HG03060 (cell line): ENCODE data around the gene WDR6.
A peak's percentile ranks its signal among the peaks of the same experiment; 100 is the strongest.

Experiments
- ATAC-seq: cut with Tn5 transposase; IDR thresholded peaks from one replicate; pipeline ENCODE4 v1.9.1; 2021; ENCODE audit warnings: low read depth, moderate number of reproducible peaks; ENCODE audit not compliant: unreplicated experiment

Gene WDR6

DNA sequence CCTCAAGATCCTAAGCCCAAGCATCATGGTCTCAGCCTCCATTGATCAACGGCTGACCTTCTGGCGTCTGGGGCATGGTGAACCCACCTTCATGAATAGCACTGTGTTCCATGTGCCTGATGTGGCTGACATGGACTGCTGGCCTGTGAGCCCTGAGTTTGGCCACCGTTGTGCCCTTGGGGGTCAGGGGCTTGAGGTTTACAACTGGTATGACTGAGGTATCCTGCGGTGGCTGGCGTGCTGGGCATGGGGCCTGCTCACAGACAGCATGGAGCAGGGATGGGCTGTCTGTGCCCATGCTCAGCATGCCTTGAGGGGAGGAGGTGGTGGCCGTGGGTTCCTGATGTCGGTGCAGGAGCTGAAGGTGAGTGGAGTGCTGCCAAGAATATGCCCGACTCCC lies 7.9 kb downstream of the WDR6 start:
- ATAC-seq, result no peak

DNA sequence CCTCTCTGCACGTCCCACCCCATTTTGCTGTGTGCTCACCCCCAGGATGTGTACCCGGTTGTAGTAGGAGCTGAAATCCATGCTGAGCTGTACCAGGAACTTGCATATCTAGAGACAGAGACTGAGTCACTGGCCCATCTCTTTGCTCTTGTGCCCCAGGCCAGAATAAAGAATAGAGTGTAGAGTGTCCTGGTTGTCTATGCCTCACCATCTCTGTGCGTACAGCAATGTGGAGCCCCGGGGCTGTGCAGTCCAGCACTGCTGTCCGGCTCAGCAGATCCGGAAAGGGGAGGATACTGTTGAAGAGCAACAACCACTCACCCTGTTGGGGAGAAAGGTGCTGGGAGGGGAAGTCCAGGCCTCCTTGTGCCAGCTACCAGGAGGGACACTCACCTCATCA lies 8.6 kb downstream of the WDR6 start:
- no peak for ATAC-seq

DNA sequence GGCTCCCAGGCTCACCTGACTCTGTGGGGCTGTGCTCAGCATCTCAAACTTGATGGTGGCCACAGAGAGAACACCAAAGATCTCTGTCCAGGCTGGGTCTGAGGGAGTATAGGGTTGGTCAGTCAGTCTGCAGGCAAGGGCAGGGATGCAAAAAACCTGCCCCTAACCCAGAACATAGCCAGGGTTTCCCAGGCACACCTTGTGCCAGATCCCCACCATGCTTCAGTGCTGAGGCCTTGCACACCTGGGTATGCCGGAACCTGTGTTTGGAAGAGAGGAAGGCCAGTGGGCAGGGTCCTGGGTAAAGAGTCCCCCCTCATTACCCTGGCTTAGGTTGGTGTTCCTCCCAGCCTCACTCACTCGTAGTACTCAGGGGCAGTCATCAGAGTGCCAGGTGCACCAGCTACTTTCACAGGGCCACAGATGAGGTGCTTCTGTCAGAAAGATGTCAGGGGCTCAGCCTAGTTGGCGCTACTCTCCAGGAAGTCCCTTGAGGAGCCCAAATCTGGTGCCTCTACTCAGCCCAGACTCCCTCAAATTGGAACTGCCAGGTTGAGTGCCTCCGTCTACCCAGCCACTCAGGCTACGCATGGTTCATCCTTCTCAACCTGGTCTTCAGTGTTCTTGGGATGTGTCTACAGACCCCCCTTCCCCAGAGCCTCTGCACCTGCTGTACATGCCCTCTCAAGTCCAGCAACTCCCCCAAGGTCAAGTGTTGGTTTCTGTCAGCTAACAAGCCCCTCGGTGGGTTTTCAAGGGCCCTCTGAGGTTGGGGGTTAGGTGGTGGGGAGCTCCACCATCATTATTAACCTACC lies 9.4 kb downstream of the WDR6 start:
- ATAC-seq, result no peak

DNA sequence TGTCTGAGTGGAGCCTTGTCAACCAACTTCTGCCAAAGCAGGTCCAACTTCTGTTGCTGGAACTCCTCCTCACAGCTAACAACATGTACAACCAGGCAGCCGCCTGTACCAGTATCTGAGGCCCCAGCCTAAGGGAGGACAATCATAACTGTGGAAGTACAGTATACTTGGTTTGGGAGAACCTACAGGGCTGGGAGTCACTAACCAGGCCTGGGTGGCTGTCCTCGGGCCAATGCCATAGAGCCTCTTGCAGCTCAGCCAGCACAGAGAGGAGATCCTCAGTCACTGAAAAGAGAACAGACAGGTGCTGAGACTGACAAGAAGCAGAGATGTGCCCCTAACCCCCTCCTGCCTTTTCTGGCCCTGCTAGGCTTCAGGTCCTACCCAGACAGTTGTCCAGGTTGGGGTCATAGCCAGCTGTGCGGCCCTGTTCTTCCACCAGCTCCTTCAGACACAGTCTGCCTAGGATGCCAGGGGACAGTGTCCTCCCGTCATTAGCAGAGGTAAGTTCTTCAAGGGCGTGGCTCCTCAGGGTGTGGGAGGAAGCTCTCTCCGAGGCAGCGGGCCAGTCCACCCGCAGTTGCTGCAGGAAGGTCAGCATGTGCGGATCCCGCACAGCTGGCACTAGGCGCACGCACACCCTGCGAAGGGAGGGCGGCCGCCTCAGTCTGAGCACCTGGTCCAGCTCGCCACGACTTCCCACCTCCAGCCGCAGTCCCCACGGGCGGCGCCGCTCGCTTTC lies 10.2 kb downstream of the WDR6 start:
- no peak for ATAC-seq

DNA sequence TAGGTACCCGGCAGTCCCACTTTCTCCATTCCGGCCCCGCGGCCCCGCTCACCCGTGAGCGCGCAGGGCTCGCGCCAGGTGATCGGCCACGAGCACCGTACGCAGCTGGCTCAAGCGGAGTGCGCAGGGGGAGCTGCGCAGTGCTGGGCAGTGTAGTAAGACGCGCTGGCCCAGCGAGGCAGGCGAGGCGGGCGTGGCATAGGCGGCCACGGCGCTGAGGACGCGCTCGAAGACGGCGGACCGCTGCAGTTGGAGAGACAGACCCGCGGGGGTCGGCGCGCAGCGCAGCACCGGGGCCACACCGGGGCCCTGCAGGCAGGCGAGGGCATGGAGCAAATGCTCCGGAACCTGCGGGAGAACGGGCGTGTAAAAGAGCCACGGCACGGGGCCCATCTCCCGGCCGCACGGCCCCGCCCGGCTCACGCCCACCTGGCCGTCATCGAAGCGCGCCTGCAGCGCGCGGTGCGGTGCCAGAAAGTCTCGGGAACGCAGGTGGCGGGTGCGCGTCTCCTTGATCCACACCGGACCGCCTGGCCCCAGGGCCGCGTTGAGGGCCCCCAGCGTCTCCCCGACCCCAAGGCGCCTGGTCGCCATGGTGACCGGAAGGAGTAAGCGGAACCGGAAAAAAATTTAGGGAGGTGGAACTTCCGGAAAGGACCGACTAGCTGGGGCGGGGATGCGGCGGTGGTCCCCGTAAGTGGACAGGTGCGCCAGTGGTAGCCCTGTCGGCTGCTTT lies 10.9 kb downstream of the WDR6 start, which contains the start of gene DALRD3:
TSS of gene DALRD3 (minus strand) at position 610 of the 736 bp plus-strand sequence. CDS start at position 594, 16 bp downstream.
- no peak for ATAC-seq

DNA sequence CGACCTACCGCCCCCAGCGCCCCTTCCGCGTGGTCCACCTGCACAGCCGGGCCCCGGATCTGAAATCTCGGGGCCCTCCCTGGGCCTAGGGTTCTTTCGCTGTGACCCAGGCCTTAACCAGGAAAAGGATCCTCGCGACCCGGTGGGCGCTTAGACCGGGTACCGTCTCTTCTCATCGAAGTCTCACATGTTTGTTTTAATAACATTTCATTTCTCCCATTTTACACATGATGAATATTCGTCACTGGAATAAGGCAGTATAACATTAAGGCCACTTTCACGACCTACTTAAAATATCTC lies 11.5 kb downstream of the WDR6 start:
- no peak for ATAC-seq

DNA sequence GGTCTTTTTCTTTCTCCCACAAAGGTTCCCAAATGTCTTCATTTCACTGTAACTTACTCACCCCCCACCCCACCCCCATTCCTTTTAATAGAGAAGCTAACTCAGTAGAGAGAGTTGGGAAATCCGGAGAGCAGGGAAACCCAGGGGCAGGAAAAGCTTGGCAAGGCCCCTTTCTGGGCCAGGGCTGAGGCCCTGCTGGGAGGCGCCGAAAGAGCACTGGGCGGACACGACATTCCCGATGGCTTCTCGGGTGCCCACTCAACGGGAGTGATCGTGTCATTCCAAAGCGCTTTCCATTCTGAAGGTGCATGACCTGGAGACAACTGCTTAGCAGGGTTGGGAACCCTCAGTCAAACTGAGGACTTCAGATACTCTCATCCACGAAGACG lies 12.7 kb downstream of the WDR6 start:
- no peak for ATAC-seq

DNA sequence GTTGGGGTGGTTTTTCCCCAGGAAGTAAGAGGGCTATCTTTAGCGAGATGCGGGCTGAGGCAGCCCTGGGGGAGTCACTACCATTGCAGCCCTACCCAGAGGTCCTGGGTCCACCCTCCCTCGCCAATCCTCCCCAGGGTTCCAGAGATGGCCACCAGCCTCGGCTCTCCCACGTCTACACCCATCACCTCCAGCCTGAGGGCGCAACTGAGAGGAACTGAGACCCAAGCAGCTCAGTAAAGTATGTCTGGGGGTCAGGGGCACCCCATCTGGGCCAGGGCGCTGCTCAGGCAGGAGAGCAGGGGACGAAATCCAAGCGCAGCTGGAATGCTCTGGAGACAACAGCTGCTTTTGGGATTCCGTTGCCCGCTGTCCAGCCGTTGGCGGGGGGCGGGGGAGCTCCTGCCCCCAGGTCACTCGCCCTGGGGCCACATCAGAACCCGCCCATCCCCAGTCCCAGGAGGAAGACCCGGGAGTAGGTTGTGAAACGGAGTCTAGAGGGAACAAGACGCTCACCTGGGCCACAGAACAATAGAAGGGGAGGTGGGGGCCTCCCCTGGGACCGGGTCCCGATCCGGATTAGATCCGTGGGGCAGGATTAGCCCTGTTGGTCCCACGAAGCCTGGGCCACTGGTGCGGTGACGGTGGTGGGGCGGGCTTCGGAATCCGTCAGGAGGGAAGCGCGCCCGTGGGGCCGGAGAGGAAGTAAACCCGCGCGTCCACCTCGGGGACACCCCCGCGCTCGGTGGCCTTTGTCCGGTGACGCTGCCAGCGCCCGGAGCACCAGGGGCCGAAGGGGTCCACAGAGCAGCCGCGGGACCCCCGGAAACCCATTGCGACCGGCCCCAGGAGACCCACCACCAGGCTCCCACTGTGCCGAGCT lies 13.4 kb downstream of the WDR6 start:
- no peak for ATAC-seq

DNA sequence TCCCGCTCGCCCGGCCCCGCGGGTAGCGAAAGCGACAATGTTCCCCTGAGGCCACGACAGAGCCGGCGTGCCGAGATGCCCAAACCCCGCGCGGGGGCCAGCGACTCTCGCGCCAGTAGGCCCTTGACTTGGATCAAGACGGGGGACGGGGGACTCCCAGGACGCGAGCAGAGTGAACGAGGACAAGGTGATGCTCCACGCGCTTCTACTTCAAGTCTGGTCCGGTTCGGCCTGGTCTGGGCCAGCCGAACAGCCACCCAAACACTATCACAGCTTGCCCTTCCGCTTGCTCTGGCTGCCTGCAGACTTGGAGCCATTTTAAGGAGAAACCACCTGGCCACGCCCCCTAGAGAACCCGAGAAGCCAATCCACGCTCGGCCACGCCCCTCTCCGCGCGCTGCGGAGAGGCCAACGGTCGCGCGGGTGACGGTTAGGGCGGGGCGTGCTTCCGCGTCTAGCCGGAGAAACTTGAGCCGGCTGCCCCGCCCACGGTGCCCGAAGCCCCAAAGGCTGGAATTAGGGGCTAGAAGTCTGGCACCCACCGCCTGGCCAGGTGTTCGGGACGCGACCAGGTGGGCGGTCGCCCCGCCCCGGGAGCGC lies 14.1 kb downstream of the WDR6 start:
- peak; percentile 40 for ATAC-seq

DNA sequence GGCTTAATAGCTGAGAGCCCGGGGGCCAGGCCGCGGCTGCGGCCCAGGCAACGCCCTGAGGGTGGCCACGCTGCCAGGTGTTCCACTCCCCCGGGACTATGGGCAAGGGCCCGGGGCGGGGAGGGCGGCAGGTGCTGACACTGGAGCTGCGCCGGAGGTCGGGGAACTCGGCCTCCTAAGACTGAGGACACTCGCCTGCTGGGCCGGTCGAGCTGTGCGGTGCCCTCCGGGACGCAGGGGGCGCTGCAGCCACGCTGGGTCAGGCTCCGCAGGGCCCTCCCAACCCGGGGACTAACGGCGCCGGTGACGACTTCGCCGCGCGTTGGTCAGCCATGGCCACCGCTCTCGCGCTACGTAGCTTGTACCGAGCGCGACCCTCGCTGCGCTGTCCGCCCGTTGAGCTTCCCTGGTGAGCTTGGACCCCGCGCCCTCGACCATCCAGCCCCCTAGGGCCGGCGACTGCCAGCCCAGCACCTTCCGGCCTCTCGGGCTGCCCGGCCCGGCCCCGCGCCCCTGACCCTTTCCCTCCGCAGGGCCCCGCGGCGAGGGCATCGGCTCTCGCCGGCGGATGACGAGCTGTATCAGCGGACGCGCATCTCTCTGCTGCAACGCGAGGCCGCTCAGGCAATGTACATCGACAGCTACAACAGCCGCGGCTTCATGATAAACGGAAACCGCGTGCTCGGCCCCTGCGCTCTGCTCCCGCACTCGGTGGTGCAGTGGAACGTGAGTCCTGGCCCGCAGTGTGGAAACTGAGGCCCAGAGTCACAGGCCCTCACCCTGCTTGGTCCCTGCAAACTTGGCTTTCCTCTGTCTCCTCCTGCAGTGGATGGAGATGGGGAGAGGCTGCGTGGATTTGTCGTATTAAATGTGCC lies 14.9 kb downstream of the WDR6 start, which contains the start of gene NDUFAF3:
TSS of gene NDUFAF3 (plus strand) at position 309 of the 875 bp plus-strand sequence. CDS start at position 333, 24 bp downstream.
- ATAC-seq, result peak; percentile 40

DNA sequence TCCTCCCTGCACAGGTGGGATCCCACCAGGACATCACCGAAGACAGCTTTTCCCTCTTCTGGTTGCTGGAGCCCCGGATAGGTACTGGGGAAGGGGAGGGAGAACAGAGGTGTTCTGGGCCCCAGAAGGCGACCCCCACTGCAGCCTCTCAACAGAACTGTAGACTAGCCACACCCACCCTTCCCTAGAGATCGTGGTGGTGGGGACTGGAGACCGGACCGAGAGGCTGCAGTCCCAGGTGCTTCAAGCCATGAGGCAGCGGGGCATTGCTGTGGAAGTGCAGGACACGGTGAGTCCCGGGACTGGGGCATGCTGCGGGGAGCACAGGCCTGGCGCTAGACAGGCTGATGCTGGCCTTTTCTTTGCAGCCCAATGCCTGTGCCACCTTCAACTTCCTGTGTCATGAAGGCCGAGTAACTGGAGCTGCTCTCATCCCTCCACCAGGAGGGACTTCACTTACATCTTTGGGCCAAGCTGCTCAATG lies 15.5 kb downstream of the WDR6 start:
- ATAC-seq, result no peak

DNA sequence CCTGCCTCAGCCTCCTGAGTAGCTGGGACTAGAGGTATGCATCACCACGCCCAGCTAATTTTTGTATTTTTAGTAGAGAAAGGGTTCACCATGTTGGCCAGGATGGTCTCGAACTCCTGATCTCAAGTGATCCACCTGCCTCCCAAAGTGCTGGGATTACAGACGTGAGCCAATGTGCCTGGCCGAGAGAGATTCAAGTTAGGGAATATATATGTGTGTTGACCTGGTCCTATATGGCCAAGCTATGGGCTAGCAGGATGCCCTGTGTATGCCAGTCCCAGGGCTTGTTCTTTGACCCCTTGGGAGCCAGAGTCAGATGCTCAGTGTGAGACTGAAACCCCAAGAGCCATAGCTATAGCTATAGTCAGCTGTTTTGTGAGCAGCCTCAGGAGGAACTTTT lies 16.6 kb downstream of the WDR6 start:
- no peak for ATAC-seq

DNA sequence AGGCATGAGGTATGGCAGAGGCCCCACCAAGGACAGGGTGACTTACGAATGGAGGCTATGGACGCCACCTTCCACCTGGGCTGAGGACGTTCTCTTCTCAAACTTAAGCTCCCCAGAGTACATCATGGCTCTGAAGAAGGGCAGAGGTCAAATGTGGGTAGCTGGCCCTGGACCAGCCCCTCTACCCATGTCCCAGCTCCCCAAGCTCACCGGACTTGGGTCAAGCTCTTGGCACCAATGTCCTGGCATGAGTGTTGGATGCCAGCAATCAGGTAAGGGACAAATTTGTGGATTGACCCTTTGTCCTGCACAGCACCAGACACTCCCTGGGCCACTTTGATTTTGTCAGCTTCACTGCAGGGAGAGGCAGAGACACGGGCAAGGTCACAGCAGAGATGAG lies 17.3 kb downstream of the WDR6 start:
- no peak for ATAC-seq

DNA sequence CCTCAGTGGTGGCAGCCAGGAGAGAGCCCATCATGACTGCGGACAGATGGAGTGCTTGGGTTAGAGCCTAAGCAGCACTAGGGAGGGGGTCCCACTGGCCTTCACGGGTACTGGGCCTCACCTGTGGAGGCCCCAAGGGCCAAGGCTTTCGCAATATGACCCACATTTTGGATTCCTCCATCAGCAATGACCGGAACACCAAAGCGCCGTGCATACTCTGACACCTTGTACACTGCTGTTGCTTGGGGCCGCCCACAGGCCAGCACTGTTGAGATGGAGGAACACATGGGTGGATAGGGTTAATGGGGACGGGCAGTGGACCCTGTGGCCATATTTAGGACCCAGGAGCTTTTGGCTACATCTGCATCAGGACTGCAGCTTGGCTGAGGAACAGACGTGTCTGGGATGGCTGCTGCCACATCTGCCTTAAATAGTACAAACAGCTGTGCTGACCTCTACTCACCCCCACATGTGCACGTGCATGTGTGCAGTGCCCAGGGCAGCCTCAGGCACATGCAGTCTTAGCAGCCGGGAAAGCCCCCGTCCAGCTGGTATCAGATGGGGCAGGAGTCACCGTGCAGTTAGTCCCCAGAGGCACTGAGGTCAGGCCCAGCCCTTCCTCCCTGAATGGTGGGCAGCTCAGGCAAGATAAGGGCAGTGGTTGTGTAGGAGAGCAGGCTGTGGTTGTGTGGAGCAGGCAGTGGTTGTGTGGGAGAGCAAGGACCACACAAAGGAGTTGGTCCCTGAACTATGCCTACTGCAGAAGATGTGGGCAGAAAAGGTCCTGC lies 18.0 kb downstream of the WDR6 start:
- no peak for ATAC-seq

DNA sequence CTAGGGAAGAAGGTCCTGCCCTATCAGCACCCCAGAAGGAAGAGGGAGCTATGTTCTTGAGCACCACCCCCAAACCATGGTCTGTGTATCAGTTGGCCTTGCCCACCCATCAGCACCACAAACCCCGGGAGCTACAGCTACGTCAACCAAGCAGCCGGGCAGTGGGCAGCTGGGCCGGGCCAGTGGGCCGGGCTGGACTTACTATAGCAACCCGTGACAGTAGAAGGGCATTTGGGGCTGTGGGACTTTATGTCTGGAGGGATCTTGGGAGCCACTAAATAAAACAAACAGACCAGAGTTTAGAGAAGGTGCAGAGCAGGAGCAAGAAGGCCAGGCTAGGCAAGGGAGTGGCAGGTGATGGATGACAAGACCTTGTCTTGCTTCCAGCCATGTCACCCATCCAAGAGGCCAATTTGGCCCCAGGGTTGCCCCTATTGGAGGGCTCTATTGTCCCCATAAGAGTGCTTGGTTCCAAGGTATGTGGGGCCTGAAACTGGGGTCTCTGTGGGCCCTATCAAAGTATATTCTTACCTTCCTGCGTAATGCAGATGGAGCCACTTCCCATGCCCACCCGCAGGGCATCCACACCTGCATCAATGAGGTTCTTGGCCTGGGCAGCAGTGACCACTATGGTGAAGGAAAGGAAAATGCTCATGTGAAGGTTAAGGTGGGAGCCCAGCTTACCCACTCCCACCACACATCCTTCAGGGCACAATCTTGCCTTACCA lies 18.8 kb downstream of the WDR6 start:
- no peak for ATAC-seq

DNA sequence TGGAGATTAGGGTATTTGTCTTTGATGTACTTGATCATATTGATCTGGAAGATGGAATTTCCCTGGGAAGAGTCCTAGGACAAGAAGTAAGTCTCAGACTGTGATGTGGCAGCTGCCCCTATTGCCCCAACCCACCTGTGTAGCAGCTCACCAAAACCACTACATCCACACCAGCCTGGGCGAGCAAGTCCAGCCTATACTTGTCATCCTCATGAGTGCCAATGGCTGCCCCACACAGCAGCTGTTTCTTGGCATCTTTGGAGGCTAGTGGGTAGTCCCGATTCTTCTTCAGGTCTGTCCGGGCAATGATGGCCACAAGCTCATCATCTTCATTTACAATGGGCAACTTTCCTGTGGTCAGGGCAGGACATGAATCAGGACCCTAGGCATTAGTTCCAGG lies 19.3 kb downstream of the WDR6 start:
- ATAC-seq, result no peak

DNA sequence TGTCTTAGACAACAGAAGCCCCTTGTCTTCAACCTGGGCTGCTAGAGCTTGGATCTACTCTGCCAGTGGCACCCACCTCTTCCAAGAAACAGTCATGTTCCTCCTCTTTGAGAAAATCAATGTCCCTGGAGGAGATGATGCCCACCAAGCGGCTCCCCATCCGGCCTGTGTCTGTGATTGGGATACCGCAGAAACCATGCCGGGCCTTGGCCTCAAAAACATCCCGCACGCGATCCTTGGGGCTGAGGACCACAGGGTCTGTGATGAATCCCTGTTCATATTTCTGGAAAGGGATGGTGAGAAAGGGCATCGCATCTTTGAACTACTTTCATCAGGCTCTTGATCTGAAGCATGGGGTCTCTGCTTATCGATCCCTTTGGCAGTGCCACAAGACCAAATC lies 20.4 kb downstream of the WDR6 start:
- no peak for ATAC-seq
